Measurements from ENCODE around the gene BMP2K.
"Not testable (repeated sequence)": the region's sequence is repeated elsewhere in the genome, so short reads cannot be mapped to it uniquely, and the experiment has no call there.

The BMP2K gene

GRCh38 chr4:78803983-78804382 is 27.8 kb downstream of the BMP2K start:
- no peak overlapping the region for H3K27ac ChIP-seq (ENCODE audit: low read depth, low read length)
- H3K36me3 ChIP-seq (ENCODE audit: control insufficient read depth, insufficient read depth, low read length): no peaks in the 10 kb centered on the region
- no peaks in the 10 kb centered on the region for H3K4me1 ChIP-seq (ENCODE audit: control insufficient read depth, insufficient read depth, low read length)
- H3K4me3 ChIP-seq (ENCODE audit: low read length): no peak overlapping the region
- H3K9ac ChIP-seq (ENCODE audit: low read length): no peak overlapping the region
- no peaks in the 10 kb centered on the region for H3K27me3 ChIP-seq (ENCODE audit: control insufficient read depth, insufficient read depth, low read length)

GRCh38 chr4:78806943-78807460 is 30.9 kb downstream of the BMP2K start:
- Histone ChIP-seq H3K27me3 (ENCODE audit: control insufficient read depth, insufficient read depth, low read length) (no peaks in the 10 kb centered on the region), H3K9ac (ENCODE audit: low read length) (no peak overlapping the region), H3K27ac (ENCODE audit: low read depth, low read length) (no peak overlapping the region), H3K4me1 (ENCODE audit: control insufficient read depth, insufficient read depth, low read length) (no peaks in the 10 kb centered on the region), H3K4me3 (ENCODE audit: low read length) (no peak overlapping the region), H3K36me3 (ENCODE audit: control insufficient read depth, insufficient read depth, low read length) (no peaks in the 10 kb centered on the region)

- Histone ChIP-seq H3K27ac (ENCODE audit: low read depth, low read length) (no peak overlapping the region), H3K4me1 (ENCODE audit: control insufficient read depth, insufficient read depth, low read length) (no peaks in the 10 kb centered on the region), H3K9ac (ENCODE audit: low read length) (no peak overlapping the region), H3K27me3 (ENCODE audit: control insufficient read depth, insufficient read depth, low read length) (no peaks in the 10 kb centered on the region), H3K36me3 (ENCODE audit: control insufficient read depth, insufficient read depth, low read length) (no peaks in the 10 kb centered on the region), H3K4me3 (ENCODE audit: low read length) (no peak overlapping the region)
Observed at GRCh38 chr4:78809295-78809694, 33.1 kb downstream of the BMP2K start.

- Histone ChIP-seq H3K4me3 (ENCODE audit: low read length) (no peak overlapping the region), H3K27ac (ENCODE audit: low read depth, low read length) (no peak overlapping the region), H3K9ac (ENCODE audit: low read length) (no peak overlapping the region), H3K4me1 (ENCODE audit: control insufficient read depth, insufficient read depth, low read length) (no peaks in the 10 kb centered on the region), H3K36me3 (ENCODE audit: control insufficient read depth, insufficient read depth, low read length) (no peaks in the 10 kb centered on the region), H3K27me3 (ENCODE audit: control insufficient read depth, insufficient read depth, low read length) (no peaks in the 10 kb centered on the region)
Observed at GRCh38 chr4:78809928-78810835, 34.0 kb downstream of the BMP2K start.

- Histone ChIP-seq H3K4me3 (ENCODE audit: low read length) (no peak overlapping the region), H3K27ac (ENCODE audit: low read depth, low read length) (no peak overlapping the region), H3K9ac (ENCODE audit: low read length) (no peak overlapping the region), H3K36me3 (ENCODE audit: control insufficient read depth, insufficient read depth, low read length) (no peaks in the 10 kb centered on the region), H3K27me3 (ENCODE audit: control insufficient read depth, insufficient read depth, low read length) (no peaks in the 10 kb centered on the region), H3K4me1 (ENCODE audit: control insufficient read depth, insufficient read depth, low read length) (no peaks in the 10 kb centered on the region)
Observed at GRCh38 chr4:78811034-78811433, 34.9 kb downstream of the BMP2K start.

DNA sequence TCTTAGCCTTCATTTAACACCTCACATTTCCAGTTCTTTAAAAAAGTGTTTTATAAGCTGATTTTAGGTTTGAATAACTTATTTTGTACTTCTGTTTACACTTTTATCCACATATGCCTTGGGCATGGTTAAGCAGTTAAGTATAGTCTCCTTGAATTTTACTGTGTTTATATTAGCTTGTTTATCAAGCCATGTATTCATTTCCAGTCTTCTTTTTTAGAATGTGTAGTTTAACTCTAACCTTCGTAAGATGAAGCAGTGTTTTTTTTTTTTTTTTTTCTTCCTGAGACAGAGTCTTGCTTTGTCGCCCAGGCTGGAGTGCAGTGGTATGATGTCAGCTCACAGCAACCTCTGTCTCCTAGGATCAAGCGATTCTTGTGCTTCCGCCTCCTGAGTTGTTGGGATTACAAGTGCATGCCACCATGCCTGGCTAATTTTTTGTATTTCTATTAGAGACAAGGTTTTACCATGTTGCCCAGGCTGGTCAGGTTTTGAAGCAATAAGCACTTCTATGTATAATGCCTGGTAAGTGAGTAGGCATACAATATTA is 42.5 kb downstream of the BMP2K start:
- no peaks in the 10 kb centered on the region for H3K36me3 ChIP-seq (ENCODE audit: control insufficient read depth, insufficient read depth, low read length)
- H3K4me3 ChIP-seq (ENCODE audit: low read length): no peak overlapping the region
- H3K27ac ChIP-seq (ENCODE audit: low read depth, low read length): no peak overlapping the region
- no peak overlapping the region for H3K9ac ChIP-seq (ENCODE audit: low read length)
- no peaks in the 10 kb centered on the region for H3K4me1 ChIP-seq (ENCODE audit: control insufficient read depth, insufficient read depth, low read length)
- no peaks in the 10 kb centered on the region for H3K27me3 ChIP-seq (ENCODE audit: control insufficient read depth, insufficient read depth, low read length)

DNA sequence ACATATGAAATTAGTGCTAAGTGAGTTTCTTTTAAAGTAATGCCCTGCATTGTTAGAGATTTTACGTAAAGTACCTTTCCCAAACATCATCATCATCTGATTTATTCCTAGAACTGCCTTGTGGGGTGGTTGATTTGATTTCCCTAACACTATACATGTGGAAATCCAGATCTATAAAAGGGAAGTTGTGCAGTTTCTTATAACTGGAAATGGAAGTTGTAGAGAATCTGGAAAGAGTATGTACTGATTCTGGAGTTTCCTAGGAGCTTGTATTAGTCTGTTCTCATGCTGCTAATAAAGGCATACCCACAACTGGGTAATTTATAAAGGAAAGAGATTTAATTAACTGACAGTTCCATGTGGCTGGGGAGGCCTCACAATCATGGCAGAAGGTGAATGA is 47.9 kb downstream of the BMP2K start:
- Histone ChIP-seq H3K36me3 (ENCODE audit: control insufficient read depth, insufficient read depth, low read length) (peaks cover 5% of the 10 kb centered on the region), H3K27ac (ENCODE audit: low read depth, low read length) (no peak overlapping the region), H3K4me1 (ENCODE audit: control insufficient read depth, insufficient read depth, low read length) (no peaks in the 10 kb centered on the region), H3K9ac (ENCODE audit: low read length) (no peak overlapping the region), H3K27me3 (ENCODE audit: control insufficient read depth, insufficient read depth, low read length) (no peaks in the 10 kb centered on the region), H3K4me3 (ENCODE audit: low read length) (no peak overlapping the region)

- Histone ChIP-seq H3K27me3 (ENCODE audit: control insufficient read depth, insufficient read depth, low read length) (no peaks in the 10 kb centered on the region), H3K9ac (ENCODE audit: low read length) (no peak overlapping the region), H3K36me3 (ENCODE audit: control insufficient read depth, insufficient read depth, low read length) (peaks cover 10% of the 10 kb centered on the region), H3K4me1 (ENCODE audit: control insufficient read depth, insufficient read depth, low read length) (no peaks in the 10 kb centered on the region), H3K4me3 (ENCODE audit: low read length) (no peak overlapping the region), H3K27ac (ENCODE audit: low read depth, low read length) (no peak overlapping the region)
Observed at GRCh38 chr4:78827191-78827590, 51.0 kb downstream of the BMP2K start.

DNA sequence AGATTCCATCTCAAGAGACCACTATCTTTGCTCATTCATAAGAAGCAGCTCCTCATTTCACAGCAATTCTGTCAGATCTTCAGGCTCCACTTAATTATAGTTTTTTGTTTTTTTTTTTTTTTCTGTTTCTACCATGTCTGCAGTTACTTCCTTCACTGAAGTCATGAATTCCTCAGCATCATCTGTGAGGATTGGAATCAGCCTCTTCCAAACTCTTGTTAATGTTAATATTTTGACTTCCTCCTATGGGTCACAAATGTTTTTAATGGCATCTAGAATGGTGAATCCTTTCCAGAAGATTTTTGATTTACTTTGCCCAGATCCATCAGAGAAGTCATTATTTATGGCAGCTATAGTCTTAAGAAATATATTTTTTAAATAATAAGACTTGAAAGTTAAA is 53.1 kb downstream of the BMP2K start:
- no peaks in the 10 kb centered on the region for H3K27me3 ChIP-seq (ENCODE audit: control insufficient read depth, insufficient read depth, low read length)
- no peak overlapping the region for H3K4me3 ChIP-seq (ENCODE audit: low read length)
- H3K36me3 ChIP-seq (ENCODE audit: control insufficient read depth, insufficient read depth, low read length): peaks cover 10% of the 10 kb centered on the region
- H3K4me1 ChIP-seq (ENCODE audit: control insufficient read depth, insufficient read depth, low read length): no peaks in the 10 kb centered on the region
- H3K9ac ChIP-seq (ENCODE audit: low read length): no peak overlapping the region
- no peak overlapping the region for H3K27ac ChIP-seq (ENCODE audit: low read depth, low read length)

DNA sequence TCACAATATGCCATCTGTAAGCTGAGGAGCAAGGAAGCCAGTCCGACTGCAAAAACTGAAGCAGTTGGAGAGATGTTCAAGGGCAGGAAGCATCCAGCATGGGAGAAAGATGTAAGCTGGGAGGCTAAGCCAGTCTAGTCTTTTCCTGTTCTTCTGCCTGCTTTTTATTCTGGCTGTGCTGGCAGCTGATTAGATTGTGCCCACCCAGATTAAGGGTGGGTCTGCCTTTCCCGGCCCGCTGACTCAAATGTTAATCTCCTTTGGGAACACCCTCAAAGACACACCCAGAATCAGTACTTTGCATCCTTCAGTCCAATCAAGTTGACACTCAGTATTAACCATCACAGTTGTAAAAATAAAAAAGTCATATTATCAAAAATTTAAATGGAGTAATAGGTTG is 63.5 kb downstream of the BMP2K start:
- not testable (repeated sequence) for H3K9ac ChIP-seq (ENCODE audit: low read length); H3K36me3 ChIP-seq (ENCODE audit: control insufficient read depth, insufficient read depth, low read length); H3K4me3 ChIP-seq (ENCODE audit: low read length); H3K27ac ChIP-seq (ENCODE audit: low read depth, low read length); H3K27me3 ChIP-seq (ENCODE audit: control insufficient read depth, insufficient read depth, low read length); H3K4me1 ChIP-seq (ENCODE audit: control insufficient read depth, insufficient read depth, low read length)

GRCh38 chr4:78840286-78840685 is 64.1 kb downstream of the BMP2K start:
- not testable (repeated sequence) for H3K4me3 ChIP-seq (ENCODE audit: low read length); H3K27me3 ChIP-seq (ENCODE audit: control insufficient read depth, insufficient read depth, low read length); H3K4me1 ChIP-seq (ENCODE audit: control insufficient read depth, insufficient read depth, low read length); H3K9ac ChIP-seq (ENCODE audit: low read length); H3K27ac ChIP-seq (ENCODE audit: low read depth, low read length); H3K36me3 ChIP-seq (ENCODE audit: control insufficient read depth, insufficient read depth, low read length)

DNA sequence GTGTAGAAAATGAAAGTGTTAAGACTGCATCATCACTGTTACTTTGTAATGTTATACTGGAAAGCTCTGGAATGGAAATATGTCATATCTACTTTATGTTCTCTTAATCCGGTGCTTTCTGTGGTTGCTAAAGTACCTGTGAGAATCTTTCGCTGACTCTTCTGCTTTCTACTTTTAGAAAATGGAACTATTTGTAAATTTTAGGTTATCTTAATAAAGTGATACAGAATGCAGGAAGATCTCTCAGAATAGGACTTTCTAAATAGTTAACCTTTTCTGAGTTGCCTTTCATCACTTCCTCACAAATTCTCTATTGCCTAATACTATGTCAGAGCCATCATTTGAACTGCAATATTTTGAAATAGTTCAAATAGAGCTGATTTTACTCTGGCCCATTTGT is 69.3 kb downstream of the BMP2K start:
- no peak overlapping the region for H3K27ac ChIP-seq (ENCODE audit: low read depth, low read length)
- no peaks in the 10 kb centered on the region for H3K36me3 ChIP-seq (ENCODE audit: control insufficient read depth, insufficient read depth, low read length)

DNA sequence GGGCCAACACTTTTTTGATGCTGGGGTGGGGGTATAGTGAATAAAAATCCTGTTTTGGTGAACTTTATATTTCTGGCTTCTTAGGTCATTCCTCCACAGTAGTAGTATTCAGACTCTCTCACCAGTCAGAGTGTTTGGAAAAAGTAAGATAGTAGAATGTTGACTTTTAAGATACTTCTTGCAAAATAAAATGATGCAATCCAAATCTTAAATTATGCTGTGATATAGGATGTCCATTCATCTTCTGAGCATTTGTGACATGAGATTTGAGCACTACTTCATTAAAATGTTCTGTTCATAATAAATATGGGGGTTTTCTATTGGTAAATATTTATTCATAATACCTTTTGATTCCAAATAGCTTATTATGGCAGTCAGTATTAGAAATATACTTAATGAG is 70.1 kb downstream of the BMP2K start:
- no peaks in the 10 kb centered on the region for H3K4me1 ChIP-seq (ENCODE audit: control insufficient read depth, insufficient read depth, low read length)
- no peaks in the 10 kb centered on the region for H3K36me3 ChIP-seq (ENCODE audit: control insufficient read depth, insufficient read depth, low read length)
- no peaks in the 10 kb centered on the region for H3K27me3 ChIP-seq (ENCODE audit: control insufficient read depth, insufficient read depth, low read length)
- no peak overlapping the region for H3K4me3 ChIP-seq (ENCODE audit: low read length)
- no peak overlapping the region for H3K9ac ChIP-seq (ENCODE audit: low read length)
- H3K27ac ChIP-seq (ENCODE audit: low read depth, low read length): no peak overlapping the region

More for the DNA sequence above, 69.3 kb downstream of the BMP2K start:
- Histone ChIP-seq H3K4me3 (ENCODE audit: low read length) (no peak overlapping the region), H3K27me3 (ENCODE audit: control insufficient read depth, insufficient read depth, low read length) (no peaks in the 10 kb centered on the region), H3K9ac (ENCODE audit: low read length) (no peak overlapping the region), H3K4me1 (ENCODE audit: control insufficient read depth, insufficient read depth, low read length) (no peaks in the 10 kb centered on the region)

All from rectal smooth muscle tissue (tissue), 1 donor.